Fibroblast of pulmonary artery (primary cell): ENCODE data around the gene ANKRD13C.
A peak's percentile ranks its signal among the peaks of the same experiment; 100 is the strongest.

Experiments
- DNase-seq: peaks from one replicate; pipeline ENCODE4 v3.0.0-alpha.2; 2010; ENCODE audit warnings: low read depth
- H3K4me3 ChIP-seq: replicated peaks from 2 replicates; pipeline ENCODE4 v1.5.1; 2011; ENCODE audit warnings: low read depth, mild to moderate bottlenecking, control low read depth, low read length, moderate library complexity
- CTCF ChIP-seq: IDR thresholded peaks from 2 replicates; pipeline ENCODE4 v1.5.1; 2011; ENCODE audit warnings: mild to moderate bottlenecking, control low read depth, low read length, inconsistent platforms; ENCODE audit errors: missing control alignments

The ANKRD13C gene

GRCh38 chr1:70293186-70293843 is 61.2 kb downstream of the ANKRD13C start:
- no peak for DNase-seq
- no peak for TF ChIP-seq CTCF
- no peak overlapping the region for H3K4me3 ChIP-seq

GRCh38 chr1:70290218-70290617 is 64.3 kb downstream of the ANKRD13C start:
- no peak for TF ChIP-seq CTCF
- no peak overlapping the region for H3K4me3 ChIP-seq
- DNase-seq = peak; percentile 37

GRCh38 chr1:70288166-70288565 is 66.4 kb downstream of the ANKRD13C start:
- TF ChIP-seq CTCF = no peak
- no peak overlapping the region for H3K4me3 ChIP-seq
- no peak for DNase-seq

GRCh38 chr1:70286453-70286852 is 68.1 kb downstream of the ANKRD13C start:
- TF ChIP-seq CTCF = no peak
- H3K4me3 ChIP-seq = no peak overlapping the region
- no peak for DNase-seq

GRCh38 chr1:70284366-70284765 is 70.2 kb downstream of the ANKRD13C start:
- no peak for DNase-seq
- no peak overlapping the region for H3K4me3 ChIP-seq
- no peak for TF ChIP-seq CTCF

GRCh38 chr1:70278710-70279109 is 75.8 kb downstream of the ANKRD13C start:
- no peak for DNase-seq
- no peak overlapping the region for H3K4me3 ChIP-seq
- TF ChIP-seq CTCF = no peak

GRCh38 chr1:70277875-70278274 is 76.6 kb downstream of the ANKRD13C start:
- no peak overlapping the region for H3K4me3 ChIP-seq
- DNase-seq = no peak
- no peak for TF ChIP-seq CTCF
